GM10266 (cell line): Measurements from ENCODE around the gene TOPAZ1.

ENCODE experiments used
- DNase-seq: peaks from one replicate; pipeline ENCODE4 v3.0.0; 2012; ENCODE audit errors: extremely low spot score
- TF ChIP-seq, protein P1 (sequence below): IDR thresholded peaks from 2 replicates; pipeline ENCODE4 v1.5.1; 2012; ENCODE audit warnings: mild to moderate bottlenecking, low read depth; ENCODE audit not compliant: control insufficient read depth, insufficient read depth; ENCODE audit errors: missing control alignments

Gene TOPAZ1

GRCh38 chr3:44210967-44211366, 30.7 kb upstream of the TOPAZ1 start:
- DNase-seq: no peak
- TF ChIP-seq, protein P1, sequence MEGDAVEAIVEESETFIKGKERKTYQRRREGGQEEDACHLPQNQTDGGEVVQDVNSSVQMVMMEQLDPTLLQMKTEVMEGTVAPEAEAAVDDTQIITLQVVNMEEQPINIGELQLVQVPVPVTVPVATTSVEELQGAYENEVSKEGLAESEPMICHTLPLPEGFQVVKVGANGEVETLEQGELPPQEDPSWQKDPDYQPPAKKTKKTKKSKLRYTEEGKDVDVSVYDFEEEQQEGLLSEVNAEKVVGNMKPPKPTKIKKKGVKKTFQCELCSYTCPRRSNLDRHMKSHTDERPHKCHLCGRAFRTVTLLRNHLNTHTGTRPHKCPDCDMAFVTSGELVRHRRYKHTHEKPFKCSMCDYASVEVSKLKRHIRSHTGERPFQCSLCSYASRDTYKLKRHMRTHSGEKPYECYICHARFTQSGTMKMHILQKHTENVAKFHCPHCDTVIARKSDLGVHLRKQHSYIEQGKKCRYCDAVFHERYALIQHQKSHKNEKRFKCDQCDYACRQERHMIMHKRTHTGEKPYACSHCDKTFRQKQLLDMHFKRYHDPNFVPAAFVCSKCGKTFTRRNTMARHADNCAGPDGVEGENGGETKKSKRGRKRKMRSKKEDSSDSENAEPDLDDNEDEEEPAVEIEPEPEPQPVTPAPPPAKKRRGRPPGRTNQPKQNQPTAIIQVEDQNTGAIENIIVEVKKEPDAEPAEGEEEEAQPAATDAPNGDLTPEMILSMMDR: no peak

GRCh38 chr3:44222337-44222736, 19.3 kb upstream of the TOPAZ1 start:
- TF ChIP-seq, protein P1: no peak
- no peak for DNase-seq

DNA sequence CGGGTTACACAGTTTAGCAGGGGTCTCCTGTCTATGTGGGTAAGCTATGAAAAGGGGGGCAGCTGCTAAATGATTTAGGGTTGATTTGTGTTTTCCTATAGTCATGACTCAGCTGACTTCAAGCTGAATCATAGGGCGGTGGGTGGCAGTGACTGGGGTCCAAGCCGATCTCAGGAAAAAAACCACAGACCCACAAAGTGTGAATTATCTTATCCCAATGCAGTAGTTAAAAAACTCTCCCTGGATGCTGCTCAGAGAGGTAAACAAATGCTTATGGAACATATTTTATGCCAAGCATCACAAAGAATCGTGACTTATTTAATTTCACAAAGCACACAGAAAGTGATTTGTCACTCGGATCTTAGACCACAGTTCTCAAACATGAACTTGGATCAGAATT, 18.4 kb upstream of the TOPAZ1 start:
- DNase-seq: no peak
- TF ChIP-seq, protein P1: no peak

DNA sequence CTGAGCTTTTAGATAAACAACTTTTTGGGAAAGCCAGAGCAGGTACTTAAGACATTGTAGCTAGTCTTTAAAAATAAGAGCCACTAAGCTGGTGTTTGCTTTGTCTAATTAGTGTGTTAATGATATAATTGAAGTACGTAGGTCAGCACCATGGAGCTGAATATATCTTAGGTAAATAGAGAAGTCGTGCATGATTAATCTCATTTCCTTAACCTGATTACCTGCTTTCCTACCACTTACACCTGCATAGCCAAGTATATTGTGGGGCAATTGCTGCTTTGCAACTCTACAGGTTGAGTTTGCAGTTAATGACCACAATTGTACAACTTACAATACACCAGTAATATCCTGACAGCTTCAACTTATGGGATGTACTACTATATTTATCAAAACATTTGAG, 17.6 kb upstream of the TOPAZ1 start:
- TF ChIP-seq, protein P1: no peak
- no peak for DNase-seq

DNA sequence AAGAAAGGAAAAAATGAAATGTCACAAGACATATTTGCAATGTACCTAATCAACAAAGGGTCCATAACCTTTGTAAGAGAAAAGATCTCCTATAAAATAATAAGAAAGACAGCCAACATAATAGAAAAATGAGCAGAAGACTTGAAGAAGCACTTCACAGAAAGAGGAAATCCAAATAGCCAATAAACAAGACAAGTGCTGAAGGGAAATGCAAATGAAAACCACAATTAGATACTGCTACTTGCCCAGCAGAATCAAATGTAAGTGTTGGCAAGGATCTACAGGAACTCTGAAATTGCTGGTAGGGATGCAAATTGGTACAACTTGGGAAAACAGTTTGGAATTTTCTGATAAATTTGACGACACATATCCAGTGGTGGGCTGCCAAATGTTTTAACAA, 15.1 kb upstream of the TOPAZ1 start:
- DNase-seq: no peak
- TF ChIP-seq, protein P1: no peak

- TF ChIP-seq, protein P1: no peak
- DNase-seq: no peak
Observed at GRCh38 chr3:44227632-44228031, 14.1 kb upstream of the TOPAZ1 start.

- TF ChIP-seq, protein P1: no peak
- DNase-seq: no peak
Observed at GRCh38 chr3:44228900-44229299, 12.8 kb upstream of the TOPAZ1 start.
